Measurements from ENCODE around the gene NCKAP5.

GRCh38 chr2:132845339-132845738 lies 722.9 kb downstream of the NCKAP5 start:
- no peak for TF ChIP-seq EZH2phosphoT487 (IDR thresholded peaks at IDR 0.05; ENCODE audit: low read depth, severe bottlenecking, unreplicated experiment)
- TF ChIP-seq CTCF (IDR thresholded peaks at IDR 0.05; ENCODE audit: poor library complexity), result no peak
- TF ChIP-seq EZH2 (IDR thresholded peaks at IDR 0.05; ENCODE audit: borderline replicate concordance), result no peak
